K562 (cell line): ENCODE results near the gene OR9Q1. TPM values are rescaled to one million over a fixed set of nuclear protein-coding genes. Genes with fewer than 3 reads are reported as not detected.

ENCODE experiments used
- ATAC-seq: fragments of 200-7000 bp; cut with Tn5 transposase; 3 replicates; pipeline ENCODE4 v1.9.1; 2020; ENCODE audit warnings: moderate library complexity
- BruUV-seq: library from RNA; stranded (reverse); fragments of 400-500 nt; replicated peaks from 2 replicates; lab custom pipeline; 2021; lab: Mats Ljungman, UMichigan
- CTCF ChIA-PET: fragments of 300-600 bp; formaldehyde crosslinking; extraction: SDS; loops from one replicate; lab custom pipeline; 2021; ENCODE audit warnings: low intra/inter-chr PET ratio; lab: Yijun Ruan, JAX
- POLR2A ChIA-PET: fragments of 300-600, 350-650 bp; sonication (Branson Sonifier 250); formaldehyde crosslinking; extraction: SDS; loops from one replicate; lab custom pipeline; 2021; ENCODE audit warnings: antibody characterized with exemption, inconsistent platforms; lab: Yijun Ruan, JAX
- DNase-seq, 4 experiments: peaks; one replicate each; pipeline versions ENCODE4 v3.0.0 to v3.0.0-alpha.2; 2011 to 2018; ENCODE audit warnings: low spot score in 3 of 4, mixed read lengths in 3 of 4; ENCODE audit errors: extremely low read depth in 1 of 4
- FAIRE-seq: peaks from 2 replicates; lab custom pipeline; 2011; peaks lifted over from hg19 to GRCh38; lab: Jason Lieb, UNC
- H2AFZ ChIP-seq: 2 replicates; pipeline ENCODE4 v1.6.0; 2011; ENCODE audit warnings: low read depth, low read length, control low read depth, inconsistent platforms
- H3K27ac ChIP-seq: fragments of 200-600 bp; 3 replicates; pipeline ENCODE4 v1.8.0; 2011; ENCODE audit warnings: low read depth, mild to moderate bottlenecking, control low read depth, inconsistent platforms, low read length, moderate library complexity, mixed read lengths; ENCODE audit errors: extremely low read depth
- H3K27me3 ChIP-seq, 2 experiments: fragments of 300-600 bp in 1 of 2; 2 replicates in 1 of 2; 3 replicates in 1 of 2; pipeline versions ENCODE4 v1.6.0 to v1.8.0; 2011; ENCODE audit warnings: inconsistent platforms in 2 of 2, low read length in 2 of 2, mild to moderate bottlenecking in 1 of 2, mixed read lengths in 1 of 2, moderate library complexity in 1 of 2; ENCODE audit not compliant: control insufficient read depth in 2 of 2, insufficient read depth in 2 of 2
- H3K36me3 ChIP-seq: fragments of 300-600 bp; 3 replicates; pipeline ENCODE4 v1.8.0; 2011; ENCODE audit warnings: mild to moderate bottlenecking, low read length, inconsistent platforms; ENCODE audit not compliant: control insufficient read depth, insufficient read depth
- H3K4me1 ChIP-seq, 2 experiments: fragments of 200-600 bp in 1 of 2; replicated peaks in 1 of 2; 2 replicates in 1 of 2; 3 replicates in 1 of 2; pipeline versions ENCODE4 v1.5.1 to v1.8.0; 2011; ENCODE audit warnings: inconsistent platforms in 2 of 2, low read length in 2 of 2, mild to moderate bottlenecking in 1 of 2, mixed read lengths in 1 of 2, moderate library complexity in 1 of 2; ENCODE audit not compliant: control insufficient read depth in 2 of 2, insufficient read depth in 2 of 2
- H3K4me2 ChIP-seq: 2 replicates; pipeline ENCODE4 v1.6.1; 2011; ENCODE audit warnings: low read length, control low read depth, inconsistent platforms, mixed read lengths; ENCODE audit not compliant: insufficient read depth
- H3K4me3 ChIP-seq: fragments of 200-600 bp; sonication (generic), shearing (Covaris generic); 2 replicates; pipeline ENCODE4 v1.5.1; 2016; ENCODE audit warnings: control low read depth, inconsistent platforms
- H3K79me2 ChIP-seq: fragments of 200-600 bp; 3 replicates; pipeline ENCODE4 v1.8.0; 2011; ENCODE audit warnings: low read length, inconsistent platforms; ENCODE audit not compliant: control insufficient read depth, insufficient read depth
- H3K9ac ChIP-seq, 2 experiments: 2 replicates each; pipeline versions ENCODE4 v1.6.0 to v1.6.1; 2011; ENCODE audit warnings: low read depth in 2 of 2, low read length in 2 of 2, control low read depth in 1 of 2, inconsistent platforms in 1 of 2, mild to moderate bottlenecking in 1 of 2, mixed read lengths in 1 of 2; ENCODE audit not compliant: insufficient read depth in 1 of 2
- H3K9me1 ChIP-seq: one replicate; pipeline ENCODE4 v1.6.0; 2011; ENCODE audit warnings: inconsistent platforms, mild to moderate bottlenecking, low read length, moderate library complexity; ENCODE audit not compliant: control insufficient read depth, insufficient read depth
- H3K9me3 ChIP-seq: replicated peaks from 2 replicates; pipeline ENCODE4 v1.5.1; 2011; ENCODE audit warnings: low read depth, low read length, inconsistent platforms; ENCODE audit not compliant: control insufficient read depth, insufficient read depth
- H4K20me1 ChIP-seq: replicated peaks from 2 replicates; pipeline ENCODE4 v1.6.1; 2011; ENCODE audit warnings: low read length, inconsistent platforms, mixed read lengths; ENCODE audit not compliant: control insufficient read depth, insufficient read depth
- ATF1 ChIP-seq, 2 experiments: fragments of 450-650 bp in 1 of 2; IDR thresholded peaks; 2 replicates each; pipeline ENCODE4 v1.6.1; 2016; ENCODE audit warnings: missing compliant biosample characterization in 1 of 2, missing genetic modification characterization in 1 of 2
- COPS2 ChIP-seq: fragments of 450-650 bp; conservative IDR thresholded peaks from 2 replicates; pipeline ENCODE4 v1.6.1; 2016; ENCODE audit warnings: mild to moderate bottlenecking, moderate library complexity
- CREM ChIP-seq: IDR thresholded peaks from 2 replicates; pipeline ENCODE4 v1.6.1; 2014; ENCODE audit warnings: antibody characterized with exemption, low read depth
- HDAC6 ChIP-seq: IDR thresholded peaks from 2 replicates; pipeline ENCODE4 v1.6.1; 2012; ENCODE audit warnings: low read depth, mild to moderate bottlenecking, control low read depth, inconsistent platforms, low read length, moderate library complexity
- HNRNPLL ChIP-seq: fragments of 200-400 bp; formaldehyde crosslinking; IDR thresholded peaks from 2 replicates; pipeline ENCODE4 v1.6.1; 2017; ENCODE audit warnings: low read length, low read depth, mild to moderate bottlenecking; ENCODE audit not compliant: poor library complexity, severe bottlenecking
- MTA2 ChIP-seq: fragments of 450-650 bp; IDR thresholded peaks from 2 replicates; pipeline ENCODE4 v1.6.1; 2016; ENCODE audit warnings: low read depth
- POLR2H ChIP-seq: IDR thresholded peaks from 2 replicates; pipeline ENCODE4 v1.6.1; 2016; ENCODE audit warnings: missing genetic modification characterization, low read depth, mild to moderate bottlenecking, control low read depth, missing compliant biosample characterization, moderate library complexity
- POLR3G ChIP-seq: IDR thresholded peaks from 2 replicates; pipeline ENCODE4 v1.6.1; 2011; ENCODE audit not compliant: insufficient read length, insufficient replicate concordance; ENCODE audit errors: extremely low read depth
- ZNF146 ChIP-seq: IDR thresholded peaks from one replicate; pipeline ENCODE4 v1.6.1; 2018; ENCODE audit warnings: missing compliant biosample characterization; ENCODE audit not compliant: unreplicated experiment
- WGBS: fragments of 100-300 bp; shearing (Covaris generic); methylation state at CpG from one replicate; pipeline ENCODE4 v1.1.6; 2016; ENCODE audit warnings: low coverage, mixed read lengths; ENCODE audit not compliant: insufficient coverage; ENCODE audit errors: missing lambda C conversion rate; 5-methylcytosine and 5-hydroxymethylcytosine counted together
- in situ Hi-C: fragments of 300-500 bp; cut with MboI; formaldehyde crosslinking; loops from 4 replicates; pipeline ENCODE4 v1.15.0; 2018; ENCODE audit warnings: inconsistent platforms, mixed read lengths
- intact Hi-C: fragments of 100-400 bp; cut with micrococcal nuclease; formaldehyde crosslinking; loops from 2 replicates; pipeline ENCODE4 v1.14.2; 2022
- polyA plus RNA-seq, 8 experiments: library from polyadenylated mRNA; depleted of rRNA in 4 of 8; stranded (reverse) in 5 of 8; unstranded in 3 of 8; fragments of >200 nt; fragmentation: Nextera tagmentation in 2 of 8; fragmentation: Illumina TruSeq in 1 of 8; extraction: Ambion mirVana in 2 of 8; extraction: Trizol in 1 of 8; gene quantifications; 2 replicates each; pipeline versions ENCODE4 v1.2.1 to v1.2.3, GENCODE V29; 2011 to 2014; ENCODE audit warnings: inconsistent platforms in 1 of 8, missing spikeins in 1 of 8
- total RNA-seq, 7 experiments: library from RNA; depleted of rRNA in 6 of 7; stranded (reverse); fragments of >200 nt in 6 of 7; fragmentation: Illumina TruSeq in 2 of 7; extraction: Trizol in 2 of 7; gene quantifications; 2 replicates each; pipeline versions ENCODE4 v1.2.1 to v1.2.3, GENCODE V29; 2011 to 2021; ENCODE audit warnings: low replicate concordance in 1 of 7
- TF ChIP-seq, protein P1 (sequence below): fragments of 150-350 bp; conservative IDR thresholded peaks from 2 replicates; pipeline ENCODE4 v1.6.1; 2014; ENCODE audit warnings: low read length
- TF ChIP-seq, protein P2 (sequence below): fragments of 450-650 bp; formaldehyde crosslinking; conservative IDR thresholded peaks from 2 replicates; pipeline ENCODE4 v1.4.0; 2022; ENCODE audit warnings: mild to moderate bottlenecking, missing genetic modification characterization
- TF ChIP-seq, protein P3 (sequence below): fragments of 450-650 bp; IDR thresholded peaks from 2 replicates; pipeline ENCODE4 v1.6.1; 2016; ENCODE audit warnings: low read depth, mild to moderate bottlenecking, moderate library complexity

OR9Q1 gene
- total and polyA plus RNA-seq, 9 of the 15 experiments (the other 6 are each of a cell fraction or from before 2014, with no cell fraction given): not detected

DNA sequence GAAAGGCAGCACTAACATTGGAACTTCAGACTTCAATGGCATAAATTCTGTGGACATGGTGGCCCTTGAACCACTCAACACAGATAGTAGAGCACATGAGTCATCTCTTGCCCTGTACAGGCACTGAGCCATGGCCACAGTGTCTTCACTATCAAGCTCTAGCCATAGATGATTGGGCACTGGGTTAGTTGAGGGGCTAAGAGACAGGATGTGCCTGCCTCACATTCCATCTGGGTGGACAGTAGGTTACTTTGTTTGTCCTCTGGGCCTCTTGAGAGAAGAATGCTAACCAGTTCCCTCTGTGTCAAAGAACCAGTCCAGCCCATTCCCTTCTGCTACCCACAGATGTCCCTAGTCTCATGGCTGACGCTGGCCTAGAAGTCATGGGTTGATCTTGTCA lies 46.9 kb downstream of the OR9Q1 start:
- no TSS peak for BruUV-seq
- no peaks in the 10 kb centered on the region for H3K9me3 ChIP-seq
- POLR2A ChIA-PET: no interaction called here
- DNase-seq (no peak), FAIRE-seq (no peak), ATAC-seq (no peak)
- H3K9me1 ChIP-seq: no peaks in the 10 kb centered on the region
- no peak overlapping the region for H2AFZ ChIP-seq
- H3K4me2 ChIP-seq: no peak overlapping the region
- in situ Hi-C loops: no loop called here
- no peaks in the 10 kb centered on the region for H3K36me3 ChIP-seq
- no peaks in the 10 kb centered on the region for H3K27me3 ChIP-seq
- no peak overlapping the region for H3K9ac ChIP-seq
- no peak overlapping the region for H3K27ac ChIP-seq
- CTCF ChIA-PET: interaction anchor here (0.6 kb wide), 1 partner anchor 1069 kb away, joined by 3 read pairs; no protein-coding TSS in a partner anchor
- H3K4me3 ChIP-seq: no peak overlapping the region
- WGBS: 0% methylated on average over 1 of the region's 1 CpG
- intact Hi-C loops: no loop called here
- H4K20me1 ChIP-seq: no peaks in the 10 kb centered on the region
- H3K4me1 ChIP-seq: no peaks in the 10 kb centered on the region
- H3K79me2 ChIP-seq: no peaks in the 10 kb centered on the region
- TF ChIP-seq POLR3G (no peak), POLR2H (tag) (no peak), CREM (no peak), ZNF146 (CRISPR knock-in tag) (no peak), MTA2 (no peak), ATF1 (CRISPR knock-in tag; IDR thresholded peaks at IDR 0.05) (no peak), ATF1 (tag; IDR thresholded peaks at IDR 0.05) (no peak), COPS2 (no peak), HDAC6 (no peak), HNRNPLL (no peak)
- TF ChIP-seq, protein P1, sequence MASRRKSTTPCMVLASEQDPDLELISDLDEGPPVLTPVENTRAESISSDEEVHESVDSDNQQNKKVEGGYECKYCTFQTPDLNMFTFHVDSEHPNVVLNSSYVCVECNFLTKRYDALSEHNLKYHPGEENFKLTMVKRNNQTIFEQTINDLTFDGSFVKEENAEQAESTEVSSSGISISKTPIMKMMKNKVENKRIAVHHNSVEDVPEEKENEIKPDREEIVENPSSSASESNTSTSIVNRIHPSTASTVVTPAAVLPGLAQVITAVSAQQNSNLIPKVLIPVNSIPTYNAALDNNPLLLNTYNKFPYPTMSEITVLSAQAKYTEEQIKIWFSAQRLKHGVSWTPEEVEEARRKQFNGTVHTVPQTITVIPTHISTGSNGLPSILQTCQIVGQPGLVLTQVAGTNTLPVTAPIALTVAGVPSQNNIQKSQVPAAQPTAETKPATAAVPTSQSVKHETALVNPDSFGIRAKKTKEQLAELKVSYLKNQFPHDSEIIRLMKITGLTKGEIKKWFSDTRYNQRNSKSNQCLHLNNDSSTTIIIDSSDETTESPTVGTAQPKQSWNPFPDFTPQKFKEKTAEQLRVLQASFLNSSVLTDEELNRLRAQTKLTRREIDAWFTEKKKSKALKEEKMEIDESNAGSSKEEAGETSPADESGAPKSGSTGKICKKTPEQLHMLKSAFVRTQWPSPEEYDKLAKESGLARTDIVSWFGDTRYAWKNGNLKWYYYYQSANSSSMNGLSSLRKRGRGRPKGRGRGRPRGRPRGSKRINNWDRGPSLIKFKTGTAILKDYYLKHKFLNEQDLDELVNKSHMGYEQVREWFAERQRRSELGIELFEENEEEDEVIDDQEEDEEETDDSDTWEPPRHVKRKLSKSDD: no peak
- TF ChIP-seq, protein P2, sequence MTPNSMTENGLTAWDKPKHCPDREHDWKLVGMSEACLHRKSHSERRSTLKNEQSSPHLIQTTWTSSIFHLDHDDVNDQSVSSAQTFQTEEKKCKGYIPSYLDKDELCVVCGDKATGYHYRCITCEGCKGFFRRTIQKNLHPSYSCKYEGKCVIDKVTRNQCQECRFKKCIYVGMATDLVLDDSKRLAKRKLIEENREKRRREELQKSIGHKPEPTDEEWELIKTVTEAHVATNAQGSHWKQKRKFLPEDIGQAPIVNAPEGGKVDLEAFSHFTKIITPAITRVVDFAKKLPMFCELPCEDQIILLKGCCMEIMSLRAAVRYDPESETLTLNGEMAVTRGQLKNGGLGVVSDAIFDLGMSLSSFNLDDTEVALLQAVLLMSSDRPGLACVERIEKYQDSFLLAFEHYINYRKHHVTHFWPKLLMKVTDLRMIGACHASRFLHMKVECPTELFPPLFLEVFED (CRISPR knock-in tag): no peak
- TF ChIP-seq, protein P3, sequence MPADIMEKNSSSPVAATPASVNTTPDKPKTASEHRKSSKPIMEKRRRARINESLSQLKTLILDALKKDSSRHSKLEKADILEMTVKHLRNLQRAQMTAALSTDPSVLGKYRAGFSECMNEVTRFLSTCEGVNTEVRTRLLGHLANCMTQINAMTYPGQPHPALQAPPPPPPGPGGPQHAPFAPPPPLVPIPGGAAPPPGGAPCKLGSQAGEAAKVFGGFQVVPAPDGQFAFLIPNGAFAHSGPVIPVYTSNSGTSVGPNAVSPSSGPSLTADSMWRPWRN: no peak
